D721Med (cell line): ENCODE data around the gene CAMK2A.

Experiments
- DNase-seq: peaks from one replicate; pipeline ENCODE4 v3.0.0; 2011; ENCODE audit warnings: low spot score; ENCODE audit not compliant: insufficient read length
- FAIRE-seq: peaks from 2 replicates; lab custom pipeline; 2011; peaks lifted over from hg19 to GRCh38; lab: Jason Lieb, UNC
- TF ChIP-seq, protein P1 (sequence below): IDR thresholded peaks from 2 replicates; pipeline ENCODE4 v1.5.1; 2012; ENCODE audit warnings: mild to moderate bottlenecking, control low read depth; ENCODE audit not compliant: insufficient read depth; ENCODE audit errors: missing control alignments

The CAMK2A gene

DNA sequence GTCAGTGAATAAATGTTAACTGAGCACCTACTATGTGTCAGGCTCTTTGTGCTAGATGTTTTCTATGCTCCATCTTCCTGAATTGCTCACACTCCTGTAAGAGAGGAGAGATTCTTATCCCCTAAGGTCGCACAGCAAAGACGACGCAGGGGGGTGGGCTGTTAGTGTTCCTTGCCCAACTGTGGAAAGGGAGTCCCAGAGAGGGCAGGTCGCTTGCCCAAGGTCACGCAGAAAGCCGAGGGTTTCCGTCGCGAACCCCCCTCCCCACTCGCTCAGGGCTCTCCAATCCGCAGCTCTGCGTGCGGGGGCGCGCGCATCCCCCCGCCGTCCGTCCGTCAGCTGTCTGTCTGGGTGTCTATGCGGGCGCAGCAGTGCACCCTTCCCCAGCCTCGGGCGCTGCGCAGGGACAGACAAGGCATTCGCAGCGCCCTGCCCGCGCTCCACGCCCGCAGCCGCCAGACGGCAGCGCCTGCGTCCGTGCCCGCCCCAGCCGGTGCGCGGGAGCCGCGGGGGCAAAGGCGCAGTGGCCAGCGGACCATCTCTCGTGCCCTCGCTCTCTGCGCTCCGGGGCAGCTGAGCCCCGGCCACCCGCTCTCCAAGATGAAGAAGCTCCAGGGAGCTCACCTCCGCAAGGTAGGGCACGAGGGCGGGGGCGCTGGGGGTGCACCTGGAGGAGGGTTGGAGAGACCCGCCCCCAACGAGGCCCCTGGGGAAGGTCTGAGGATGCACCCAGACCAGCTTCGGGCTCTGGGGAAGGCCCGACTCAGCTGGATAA, 99.7 kb downstream of the CAMK2A start, which contains the start of gene SLC6A7:
Gene SLC6A7 (plus strand): TSS at position 335 of the 775 bp plus-strand sequence. CDS start 266 bp downstream, at position 601.
- no peak for FAIRE-seq
- TF ChIP-seq, protein P1, sequence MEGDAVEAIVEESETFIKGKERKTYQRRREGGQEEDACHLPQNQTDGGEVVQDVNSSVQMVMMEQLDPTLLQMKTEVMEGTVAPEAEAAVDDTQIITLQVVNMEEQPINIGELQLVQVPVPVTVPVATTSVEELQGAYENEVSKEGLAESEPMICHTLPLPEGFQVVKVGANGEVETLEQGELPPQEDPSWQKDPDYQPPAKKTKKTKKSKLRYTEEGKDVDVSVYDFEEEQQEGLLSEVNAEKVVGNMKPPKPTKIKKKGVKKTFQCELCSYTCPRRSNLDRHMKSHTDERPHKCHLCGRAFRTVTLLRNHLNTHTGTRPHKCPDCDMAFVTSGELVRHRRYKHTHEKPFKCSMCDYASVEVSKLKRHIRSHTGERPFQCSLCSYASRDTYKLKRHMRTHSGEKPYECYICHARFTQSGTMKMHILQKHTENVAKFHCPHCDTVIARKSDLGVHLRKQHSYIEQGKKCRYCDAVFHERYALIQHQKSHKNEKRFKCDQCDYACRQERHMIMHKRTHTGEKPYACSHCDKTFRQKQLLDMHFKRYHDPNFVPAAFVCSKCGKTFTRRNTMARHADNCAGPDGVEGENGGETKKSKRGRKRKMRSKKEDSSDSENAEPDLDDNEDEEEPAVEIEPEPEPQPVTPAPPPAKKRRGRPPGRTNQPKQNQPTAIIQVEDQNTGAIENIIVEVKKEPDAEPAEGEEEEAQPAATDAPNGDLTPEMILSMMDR = no peak
- DNase-seq = no peak

DNA sequence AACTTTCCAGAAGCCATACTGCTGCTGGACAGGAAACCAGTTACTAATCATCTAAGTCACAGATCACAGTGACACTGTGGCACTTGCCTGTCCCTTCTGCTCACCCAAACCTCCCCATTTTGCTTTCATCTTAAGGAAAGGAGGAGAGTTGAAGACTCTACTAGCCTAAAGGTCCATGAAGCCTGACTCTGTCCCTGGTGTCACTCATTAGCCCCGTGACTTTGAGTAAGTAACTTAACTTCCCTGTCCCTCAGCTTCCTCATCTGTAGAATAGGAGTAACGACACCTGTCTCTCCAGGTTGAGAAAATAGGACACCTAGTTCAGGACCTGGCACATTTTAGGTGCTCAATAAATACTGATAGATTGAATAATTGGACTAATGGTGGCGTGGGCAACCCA, 100.2 kb downstream of the CAMK2A start:
- DNase-seq (no peak), FAIRE-seq (no peak)
- TF ChIP-seq, protein P1 = no peak

DNA sequence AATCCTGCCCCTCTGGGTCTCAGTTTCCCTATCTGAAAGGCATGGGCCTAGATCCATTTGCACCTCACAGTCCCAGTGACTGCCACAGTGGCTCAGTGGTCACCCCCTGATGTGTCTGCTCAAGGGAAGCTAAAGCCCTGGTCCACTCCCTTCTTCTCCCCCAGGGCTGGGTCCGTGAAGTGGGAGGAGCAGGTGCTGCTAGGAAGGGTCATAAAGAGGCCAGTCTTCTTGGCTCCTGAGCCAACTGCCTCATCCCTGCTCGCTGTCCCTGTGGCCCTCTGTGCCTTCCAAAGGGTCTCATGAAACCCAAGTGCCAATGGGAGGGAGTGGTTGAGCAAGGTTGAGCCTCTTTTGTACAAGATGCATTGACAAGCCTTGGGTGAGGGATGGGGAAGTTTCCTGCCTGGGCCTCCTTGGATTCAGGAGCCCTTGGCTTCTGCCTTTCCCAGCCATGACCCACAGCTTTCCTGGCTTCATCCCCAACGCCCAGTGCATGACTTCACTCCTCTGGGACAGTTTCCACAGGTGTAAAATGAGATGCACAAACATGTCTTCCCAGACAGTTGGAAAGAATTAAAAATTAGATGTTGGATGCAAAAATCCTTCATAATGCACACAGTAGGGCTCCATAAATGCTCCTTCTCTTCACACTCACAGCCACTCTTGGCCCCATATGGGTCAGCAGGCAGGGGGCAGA, 101.3 kb downstream of the CAMK2A start:
- FAIRE-seq (no peak), DNase-seq (no peak)
- TF ChIP-seq, protein P1 = no peak

DNA sequence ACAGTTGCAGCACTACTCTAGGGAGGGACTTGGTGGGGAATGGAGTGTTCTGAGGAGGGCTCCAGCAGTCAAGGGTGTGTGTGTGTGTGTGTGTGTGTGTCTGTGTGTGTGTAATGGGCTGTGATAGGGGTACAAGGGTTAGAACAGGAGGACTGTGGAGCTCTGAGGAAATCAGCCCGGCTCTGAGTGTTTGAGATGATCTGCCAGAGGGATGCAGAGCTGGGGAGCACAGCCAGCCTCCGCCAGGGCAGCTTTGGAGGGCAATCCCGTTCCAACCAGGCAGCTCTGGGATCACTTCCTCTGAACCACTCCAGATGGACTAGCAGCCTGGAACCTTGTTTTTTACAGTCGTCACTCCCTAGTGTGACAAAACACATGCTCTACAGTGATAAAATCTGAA, 102.7 kb downstream of the CAMK2A start:
- FAIRE-seq (no peak), DNase-seq (no peak)
- TF ChIP-seq, protein P1 = no peak

DNA sequence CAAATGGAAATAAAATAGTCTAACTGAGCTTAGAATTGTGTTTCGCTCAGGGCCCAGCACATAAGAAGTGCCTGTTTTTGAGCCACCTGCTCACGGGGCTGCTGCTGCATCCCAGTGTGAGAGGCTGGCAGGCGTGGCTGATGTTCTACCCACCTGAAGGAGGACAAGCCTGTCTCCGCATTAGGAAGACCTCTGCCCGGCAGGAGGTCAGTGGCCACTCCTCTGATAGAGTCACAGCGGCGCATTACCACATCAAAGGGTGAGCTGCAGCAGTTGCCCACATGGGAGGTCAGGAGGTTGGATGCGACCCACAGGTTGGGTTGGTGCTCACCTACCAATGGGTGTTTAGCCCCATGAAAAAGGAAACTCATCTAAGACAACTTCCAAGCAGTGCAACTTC, 103.4 kb downstream of the CAMK2A start:
- TF ChIP-seq, protein P1 = no peak
- no peak for FAIRE-seq
- no peak for DNase-seq

DNA sequence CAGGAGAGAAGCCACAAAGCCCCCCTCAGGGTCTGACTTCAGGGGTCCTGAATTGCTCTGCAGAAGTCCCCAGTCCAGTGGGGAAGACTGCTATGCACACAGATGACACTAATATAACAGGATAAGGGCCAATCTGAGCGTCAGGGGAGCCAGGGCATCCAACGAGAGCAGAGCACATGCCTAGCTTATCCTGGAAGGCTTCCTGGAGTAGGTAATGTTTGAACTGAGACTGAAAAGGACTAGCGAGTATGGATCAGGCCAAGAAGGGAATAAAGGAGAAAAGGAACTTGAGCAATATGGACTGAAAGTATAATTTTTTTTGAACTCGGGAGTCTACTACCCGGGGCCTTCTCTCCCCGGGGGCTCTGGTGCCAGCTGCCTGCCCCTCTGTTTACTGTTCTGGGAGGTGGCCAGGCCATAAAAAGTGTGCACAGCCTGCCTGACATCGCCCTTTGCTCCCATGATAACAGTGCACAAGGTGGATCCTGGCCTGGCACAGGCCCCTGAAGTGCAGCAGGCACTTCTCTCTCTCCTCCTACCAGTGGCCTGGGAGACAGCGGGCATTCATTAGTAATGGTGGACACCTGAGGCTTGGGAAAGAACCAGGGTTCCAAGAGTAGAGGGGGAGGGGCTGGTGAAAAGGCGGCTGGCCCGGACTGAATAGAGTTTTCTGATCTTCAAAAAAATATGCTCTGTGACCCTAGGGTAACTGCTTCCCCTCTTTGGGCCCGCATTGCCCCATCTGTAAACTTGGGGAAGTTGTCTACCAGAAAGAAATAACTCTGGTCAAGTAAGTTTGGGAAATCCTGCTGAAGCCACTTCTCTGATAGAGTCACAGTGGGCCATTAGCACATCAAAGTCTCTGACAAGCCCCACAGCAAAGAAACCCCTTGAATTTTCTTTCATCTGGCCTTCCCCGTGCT, 104.3 kb downstream of the CAMK2A start:
- DNase-seq (no peak), FAIRE-seq (no peak)
- TF ChIP-seq, protein P1 = no peak
